Skeletal muscle tissue (tissue), 4 donors: ENCODE results near the gene NT5E. TPM values are rescaled to one million over a fixed set of nuclear protein-coding genes. Genes with fewer than 3 reads are reported as not detected.
"Not testable (repeated sequence)": the region's sequence is repeated elsewhere in the genome, so short reads cannot be mapped to it uniquely, and the experiment has no call there.

Experiments used
- H3K27ac ChIP-seq: one replicate; pipeline ENCODE4 v1.7.0; 2013; ENCODE audit warnings: mild to moderate bottlenecking, low read depth, low read length, inconsistent platforms
- H3K27me3 ChIP-seq, 3 donors: one replicate each; pipeline ENCODE4 v1.7.0; 2013; ENCODE audit warnings: low read length in 3 of 3; ENCODE audit not compliant: control insufficient read depth in 3 of 3, insufficient read depth in 3 of 3
- H3K36me3 ChIP-seq, 3 donors: one replicate each; pipeline ENCODE4 v1.7.0; 2013; ENCODE audit warnings: low read length in 3 of 3; ENCODE audit not compliant: control insufficient read depth in 3 of 3, insufficient read depth in 3 of 3
- H3K4me1 ChIP-seq, 3 donors: one replicate each; pipeline ENCODE4 v1.7.0; 2013; ENCODE audit warnings: low read length in 3 of 3, mild to moderate bottlenecking in 3 of 3; ENCODE audit not compliant: control insufficient read depth in 3 of 3, insufficient read depth in 3 of 3
- H3K4me3 ChIP-seq, 3 donors: one replicate each; pipeline ENCODE4 v1.7.0; 2013; ENCODE audit warnings: low read length in 3 of 3
- H3K9ac ChIP-seq, 3 donors: one replicate each; pipeline ENCODE4 v1.7.0; 2013; ENCODE audit warnings: low read length in 3 of 3, mild to moderate bottlenecking in 3 of 3, moderate library complexity in 2 of 3, low read depth in 1 of 3
- H3K9me3 ChIP-seq, 3 donors: one replicate each; pipeline ENCODE4 v1.7.0; 2013; ENCODE audit warnings: low read length in 3 of 3; ENCODE audit not compliant: control insufficient read depth in 3 of 3
- total RNA-seq: library from RNA; depleted of rRNA; stranded (reverse); fragments of >200 nt; gene quantifications from one replicate; pipeline ENCODE4 v1.2.3, GENCODE V29; 2014
- donor health status: Osteomylitis.

Gene NT5E
- total RNA-seq, 1 donor from 2014 or later = 32.9 TPM

DNA sequence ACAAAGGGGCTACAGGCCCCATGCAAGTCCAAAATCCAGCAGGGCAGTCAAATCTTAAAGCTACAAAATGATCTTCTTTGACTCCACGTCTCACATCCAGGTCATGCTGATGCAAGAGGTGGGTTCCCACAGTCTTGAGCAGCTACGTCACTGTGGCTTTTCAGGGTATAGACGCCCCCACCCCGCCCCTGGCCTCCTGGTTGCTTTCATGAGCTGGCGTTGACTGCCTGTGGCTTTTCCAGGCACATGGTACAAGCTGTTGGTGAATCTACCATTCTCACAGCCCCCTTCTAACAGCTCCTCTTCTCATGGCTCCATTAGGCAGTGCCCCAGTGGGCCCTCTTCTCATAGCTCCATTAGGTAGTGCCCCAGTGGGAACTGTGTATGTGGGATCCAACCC is 47.0 kb downstream of the NT5E start:
- H3K27me3 ChIP-seq = no peaks in the 10 kb centered on the region

DNA sequence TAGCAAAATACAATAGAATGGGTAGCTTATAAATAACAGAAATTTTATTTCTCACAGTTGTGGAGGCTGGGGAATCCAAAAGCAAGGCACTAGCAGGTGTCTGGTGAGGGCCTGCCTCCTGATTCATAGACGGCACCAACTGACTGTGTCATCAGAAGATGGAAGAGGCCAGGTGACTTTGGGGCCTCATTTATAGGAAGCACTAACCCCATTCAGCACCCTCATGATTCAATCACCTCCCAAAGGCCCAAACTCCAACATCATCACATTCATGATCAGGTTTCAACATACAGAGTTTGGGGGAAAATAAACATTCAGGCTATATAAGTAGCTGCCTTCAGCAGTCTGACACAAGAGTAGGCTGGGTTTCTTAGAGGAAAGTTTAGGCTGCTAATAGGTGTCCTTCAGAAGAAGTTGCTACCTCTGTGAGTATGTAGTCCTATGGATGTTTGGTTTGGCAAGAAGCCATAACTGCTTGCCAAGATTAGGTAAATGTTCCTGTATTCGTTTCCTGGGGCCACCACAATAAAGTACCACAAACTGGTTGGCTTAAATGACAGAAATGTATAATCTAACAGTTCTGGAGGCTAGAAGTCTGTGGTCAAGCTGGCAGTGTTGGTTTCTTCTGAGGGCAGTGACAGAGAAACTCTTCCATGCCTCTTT is 48.8 kb downstream of the NT5E start:
- no peak overlapping the region for H3K4me3 ChIP-seq
- no peak overlapping the region for H3K9ac ChIP-seq
- no peaks in the 10 kb centered on the region for H3K27me3 ChIP-seq
- H3K36me3 ChIP-seq = peaks cover 0 to 5% (median 0%) of the 10 kb centered on the region in 3 donors
- H3K9me3 ChIP-seq = no peaks in the 10 kb centered on the region
- no peaks in the 10 kb centered on the region for H3K4me1 ChIP-seq
- no peak overlapping the region for H3K27ac ChIP-seq

More for the DNA sequence above, 47.0 kb downstream of the NT5E start:
- H3K9ac ChIP-seq = no peak overlapping the region
- H3K4me3 ChIP-seq = no peak overlapping the region
- no peak overlapping the region for H3K27ac ChIP-seq
- no peaks in the 10 kb centered on the region for H3K36me3 ChIP-seq
- no peaks in the 10 kb centered on the region for H3K4me1 ChIP-seq
- H3K9me3 ChIP-seq = no peaks in the 10 kb centered on the region

DNA sequence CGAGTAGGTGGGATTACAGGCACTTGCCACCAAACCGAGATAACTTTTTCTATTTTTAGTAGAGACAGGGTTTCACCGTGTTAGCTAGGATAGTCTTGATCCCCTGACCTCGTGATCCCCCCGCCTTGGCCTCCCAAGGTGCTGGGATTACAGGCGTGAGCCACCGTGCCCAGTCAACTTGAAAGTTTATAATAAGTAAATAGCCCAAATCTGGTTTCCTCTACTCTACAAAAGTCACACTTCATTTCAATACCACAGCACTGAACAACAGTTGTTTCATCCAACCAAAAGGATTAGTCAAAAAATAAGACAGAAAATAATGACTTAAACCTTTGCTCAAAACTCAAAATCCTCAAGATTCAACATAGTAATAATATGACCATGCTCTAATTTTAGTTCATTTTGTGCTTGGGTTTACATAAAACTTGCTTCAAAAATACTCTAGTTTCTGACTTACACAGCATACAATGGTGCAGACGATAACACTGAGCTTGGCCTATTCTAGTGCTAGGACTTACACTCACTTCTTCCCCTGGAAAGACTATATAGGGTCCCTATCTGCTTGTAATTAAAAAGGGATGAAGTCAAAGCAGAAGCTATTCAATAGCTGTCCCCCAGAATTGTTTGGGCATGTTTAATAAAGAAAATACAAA is 56.7 kb downstream of the NT5E start:
- peaks cover 4 to 23% (median 18%) of the 10 kb centered on the region in 3 donors for H3K36me3 ChIP-seq
- H3K27me3 ChIP-seq = no peaks in the 10 kb centered on the region
- no peak overlapping the region for H3K27ac ChIP-seq
- no peak overlapping the region for H3K4me3 ChIP-seq
- H3K4me1 ChIP-seq = no peaks in the 10 kb centered on the region
- no peaks in the 10 kb centered on the region for H3K9me3 ChIP-seq
- no peak overlapping the region for H3K9ac ChIP-seq

DNA sequence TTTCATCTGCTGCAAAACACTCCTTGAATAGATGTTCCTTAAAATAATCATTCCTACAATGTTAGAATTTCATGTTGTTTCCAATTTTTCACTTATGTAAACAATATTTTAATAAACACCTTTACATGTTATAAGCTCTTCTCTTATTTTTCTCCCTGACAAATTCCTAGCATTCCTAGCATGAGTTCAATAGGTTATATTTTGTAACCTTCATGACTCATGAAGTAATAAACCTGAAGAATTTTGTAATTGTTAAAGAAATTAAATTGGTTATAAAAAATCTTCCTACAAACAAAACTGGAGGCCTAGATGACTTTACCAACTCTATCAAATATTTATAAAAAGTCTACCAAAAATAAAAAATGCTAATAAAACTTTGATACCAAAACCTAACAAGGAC is 66.3 kb downstream of the NT5E start:
- no peaks in the 10 kb centered on the region for H3K9me3 ChIP-seq
- H3K36me3 ChIP-seq = peaks cover 10 to 33% (median 19%) of the 10 kb centered on the region in 3 donors
- no peaks in the 10 kb centered on the region for H3K4me1 ChIP-seq
- no peak overlapping the region for H3K4me3 ChIP-seq
- H3K27ac ChIP-seq = no peak overlapping the region
- no peaks in the 10 kb centered on the region for H3K27me3 ChIP-seq
- H3K9ac ChIP-seq = no peak overlapping the region

DNA sequence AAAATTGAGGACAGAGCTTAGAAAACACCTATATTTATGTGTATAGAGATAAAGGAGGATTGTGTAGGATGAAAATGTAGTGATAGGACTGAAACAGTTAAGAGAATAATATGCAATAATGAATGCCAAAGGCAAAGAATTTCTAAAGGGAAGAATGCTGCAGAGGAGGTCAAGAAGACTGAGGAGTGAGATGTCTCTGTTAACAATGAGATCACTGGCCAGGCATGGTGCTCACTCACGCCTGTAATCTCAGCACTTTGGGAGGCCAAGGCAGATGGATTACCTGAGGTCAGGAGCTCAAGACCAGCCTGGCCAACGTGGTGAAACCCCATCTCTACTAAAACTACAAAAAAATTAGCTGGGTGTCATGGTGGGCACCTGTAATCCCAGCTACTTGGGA is 74.4 kb downstream of the NT5E start:
- H3K9me3 ChIP-seq, H3K4me1 ChIP-seq, H3K27me3 ChIP-seq, H3K4me3 ChIP-seq, H3K9ac ChIP-seq, H3K27ac ChIP-seq: not testable (repeated sequence)
- H3K36me3 ChIP-seq = peaks cover 0 to 21% (median 19%) of the 10 kb centered on the region in 3 donors

DNA sequence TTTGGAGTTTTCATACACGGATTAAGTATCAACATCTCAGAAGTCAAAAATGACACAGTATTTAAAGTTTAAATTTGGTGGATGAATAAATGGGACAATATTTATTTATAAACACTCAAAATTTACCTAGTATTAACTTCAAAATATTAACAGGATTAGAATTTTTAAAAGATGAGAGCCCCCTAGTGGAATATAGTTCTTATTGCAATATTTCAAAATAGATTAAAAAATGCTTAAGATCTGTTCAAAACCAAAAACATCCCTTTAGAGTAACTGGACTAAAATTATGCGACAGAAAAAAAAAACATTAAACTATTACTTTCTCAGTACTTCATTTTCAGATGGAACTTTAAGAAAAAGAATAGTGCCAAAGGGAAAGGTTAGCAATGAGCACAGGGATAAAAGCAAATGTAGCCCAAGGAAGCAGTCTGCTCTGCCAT is 87.2 kb downstream of the NT5E start:
- Histone ChIP-seq H3K27ac (no peak overlapping the region), H3K9ac (no peak overlapping the region), H3K4me3 (no peak overlapping the region), H3K27me3 (no peaks in the 10 kb centered on the region), H3K4me1 (no peaks in the 10 kb centered on the region), H3K9me3 (no peaks in the 10 kb centered on the region), H3K36me3 (peaks cover 4 to 18% (median 9%) of the 10 kb centered on the region in 3 donors)

DNA sequence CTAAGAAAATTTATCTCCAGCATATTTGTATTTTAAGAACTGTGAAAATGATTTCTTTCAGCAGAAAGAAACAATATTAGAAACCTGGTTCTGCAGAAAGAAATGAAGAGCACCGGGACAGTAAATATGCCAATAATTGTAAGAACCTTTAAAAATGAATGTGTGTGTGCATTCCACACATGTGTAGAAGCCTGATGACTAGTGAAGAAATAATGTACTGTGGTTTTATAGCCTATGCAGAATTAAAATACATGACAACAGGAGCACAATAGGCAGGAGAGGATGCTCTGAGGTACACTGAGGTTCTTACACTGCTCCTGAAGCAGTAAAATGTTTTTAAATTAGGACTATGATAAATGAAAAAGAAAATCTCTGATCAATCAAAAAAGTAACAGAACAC is 94.9 kb downstream of the NT5E start:
- Histone ChIP-seq H3K27me3 (no peaks in the 10 kb centered on the region), H3K9ac (no peak overlapping the region), H3K27ac (no peak overlapping the region), H3K9me3 (no peaks in the 10 kb centered on the region), H3K36me3 (peaks cover 11 to 29% (median 19%) of the 10 kb centered on the region in 3 donors), H3K4me3 (no peak overlapping the region), H3K4me1 (no peaks in the 10 kb centered on the region)

Other genes starting within 250 kb of the NT5E start
- 117 TPM for gene SNX14, start 143.8 kb downstream of the NT5E start, total RNA-seq
- 62.6 TPM for gene SYNCRIP, start 192.8 kb downstream of the NT5E start, total RNA-seq